Brain microvascular endothelial cell (primary cell): ENCODE measurements around the gene OTOS.

Source experiments
- DNase-seq: peaks from one replicate; pipeline ENCODE4 v3.0.0-alpha.2; 2020
- H3K27ac ChIP-seq: fragments of 250-450 bp; sonication (Bioruptor Pico); 2 replicates; pipeline ENCODE4 v1.5.1; 2020; ENCODE audit warnings: mild to moderate bottlenecking, moderate library complexity
- H3K27me3 ChIP-seq: fragments of 250-450 bp; sonication (Bioruptor Pico); replicated peaks from 2 replicates; pipeline ENCODE4 v1.5.1; 2020; ENCODE audit warnings: mild to moderate bottlenecking
- H3K36me3 ChIP-seq: fragments of 250-450 bp; sonication (Bioruptor Pico); replicated peaks from 2 replicates; pipeline ENCODE4 v1.5.1; 2020; ENCODE audit warnings: mild to moderate bottlenecking
- H3K4me3 ChIP-seq: 2 replicates; pipeline ENCODE4 v1.5.1; 2011; ENCODE audit warnings: low read depth, mild to moderate bottlenecking, control low read depth, low read length, moderate library complexity
- CTCF ChIP-seq: IDR thresholded peaks from 2 replicates; pipeline ENCODE4 v1.5.1; 2011; ENCODE audit warnings: low read depth, mild to moderate bottlenecking, moderate library complexity, low read length, control low read depth, inconsistent platforms; ENCODE audit errors: missing control alignments
- in situ Hi-C: cut with HindIII; loops from 2 replicates; pipeline ENCODE4 v1.10.0; 2017; ENCODE audit warnings: low sequenced_read_pairs, low pct_ligation_motif_present

Gene OTOS

DNA sequence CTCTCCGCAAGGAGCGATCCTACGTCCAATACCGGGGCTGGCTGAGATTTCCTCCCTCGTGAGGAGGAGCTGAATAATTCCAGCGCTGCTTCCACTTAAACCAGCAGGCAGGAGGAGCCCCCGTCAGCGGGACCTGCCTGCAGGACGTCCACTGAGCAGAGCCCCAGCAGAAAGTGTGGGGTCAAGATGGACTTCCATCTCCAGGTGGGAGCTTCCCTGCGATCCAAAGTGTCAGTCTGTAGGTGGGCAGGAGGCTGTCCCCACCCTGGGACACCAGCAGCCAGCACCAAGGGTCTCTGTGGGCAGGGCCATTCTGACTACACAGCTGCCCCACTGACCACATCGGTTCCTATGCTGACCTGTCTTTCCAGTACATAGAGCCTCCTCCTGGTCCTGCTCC lies 462 bp upstream of the OTOS start:
- no peak for DNase-seq
- in situ Hi-C loops: no loop called here
- no peak for TF ChIP-seq CTCF
- Histone ChIP-seq H3K27me3 (peaks cover 9% of the 10 kb centered on the region), H3K27ac (no peak overlapping the region), H3K36me3 (no peaks in the 10 kb centered on the region), H3K4me3 (no peak overlapping the region)

DNA sequence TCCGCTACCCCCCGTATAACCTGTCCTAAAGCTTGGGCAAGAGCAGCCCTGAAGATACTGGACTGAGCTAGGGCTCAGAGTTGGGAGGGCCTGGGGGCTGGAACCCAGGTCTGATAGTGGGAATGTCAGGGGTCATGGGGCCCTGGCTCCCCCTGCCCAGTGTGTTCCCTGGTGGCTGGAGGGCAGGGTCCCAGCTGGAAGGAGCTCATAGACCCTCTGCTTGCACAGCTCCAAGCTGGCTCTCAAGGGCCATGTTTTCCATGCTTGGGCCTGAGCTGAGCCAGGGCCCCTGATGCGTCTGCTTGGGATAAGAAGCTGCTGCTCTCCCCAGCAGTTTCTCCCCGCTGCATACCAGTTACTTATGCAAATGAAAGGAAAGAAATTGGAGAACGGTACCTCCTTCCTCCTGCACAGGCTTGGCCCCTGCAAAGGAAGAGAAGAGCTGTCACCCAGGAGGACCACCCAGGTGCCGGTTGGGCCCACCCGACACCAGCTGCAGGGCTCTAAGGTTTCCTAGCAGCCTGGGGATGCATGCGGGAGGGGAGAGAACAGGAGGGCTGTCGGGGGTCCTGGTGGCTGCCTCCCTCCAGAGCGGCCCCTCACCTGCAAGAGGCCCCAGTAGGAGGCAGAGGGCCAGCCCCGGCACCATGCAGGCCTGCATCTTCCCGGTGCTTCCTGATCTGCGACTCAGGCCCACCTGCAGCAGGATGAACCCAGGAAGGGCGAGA lies 628 bp downstream of the OTOS start:
- peaks cover 9% of the 10 kb centered on the region for H3K27me3 ChIP-seq
- in situ Hi-C loops: no loop called here
- no peak for TF ChIP-seq CTCF
- H3K27ac ChIP-seq: no peak overlapping the region
- DNase-seq: no peak
- no peak overlapping the region for H3K4me3 ChIP-seq
- no peaks in the 10 kb centered on the region for H3K36me3 ChIP-seq

DNA sequence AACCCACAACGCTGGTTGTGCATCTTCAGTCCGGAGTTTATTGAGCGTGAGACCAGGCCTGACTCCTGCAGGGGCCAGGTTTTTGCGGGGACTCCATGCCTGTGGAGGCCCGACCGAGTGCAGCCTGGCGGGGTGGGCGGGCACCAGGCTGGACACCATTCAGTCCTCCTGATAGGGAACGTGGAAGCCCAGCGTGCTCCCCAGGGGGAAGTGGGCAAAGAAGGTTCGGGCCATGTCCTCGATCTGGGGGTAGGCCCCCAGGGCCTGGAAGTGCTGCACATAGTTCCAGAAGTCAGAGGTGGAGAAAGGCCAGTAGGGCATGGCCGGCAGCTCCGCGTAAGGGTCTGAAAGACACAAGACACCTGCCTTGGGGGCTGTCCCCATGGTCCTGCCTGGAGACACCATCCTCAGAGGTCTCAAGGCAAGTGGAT lies 1.4 kb downstream of the OTOS start:
- Histone ChIP-seq H3K36me3 (no peaks in the 10 kb centered on the region), H3K27ac (no peak overlapping the region), H3K27me3 (peaks cover 9% of the 10 kb centered on the region), H3K4me3 (no peak overlapping the region)
- no peak for DNase-seq
- TF ChIP-seq CTCF: no peak
- in situ Hi-C loops: no loop called here

DNA sequence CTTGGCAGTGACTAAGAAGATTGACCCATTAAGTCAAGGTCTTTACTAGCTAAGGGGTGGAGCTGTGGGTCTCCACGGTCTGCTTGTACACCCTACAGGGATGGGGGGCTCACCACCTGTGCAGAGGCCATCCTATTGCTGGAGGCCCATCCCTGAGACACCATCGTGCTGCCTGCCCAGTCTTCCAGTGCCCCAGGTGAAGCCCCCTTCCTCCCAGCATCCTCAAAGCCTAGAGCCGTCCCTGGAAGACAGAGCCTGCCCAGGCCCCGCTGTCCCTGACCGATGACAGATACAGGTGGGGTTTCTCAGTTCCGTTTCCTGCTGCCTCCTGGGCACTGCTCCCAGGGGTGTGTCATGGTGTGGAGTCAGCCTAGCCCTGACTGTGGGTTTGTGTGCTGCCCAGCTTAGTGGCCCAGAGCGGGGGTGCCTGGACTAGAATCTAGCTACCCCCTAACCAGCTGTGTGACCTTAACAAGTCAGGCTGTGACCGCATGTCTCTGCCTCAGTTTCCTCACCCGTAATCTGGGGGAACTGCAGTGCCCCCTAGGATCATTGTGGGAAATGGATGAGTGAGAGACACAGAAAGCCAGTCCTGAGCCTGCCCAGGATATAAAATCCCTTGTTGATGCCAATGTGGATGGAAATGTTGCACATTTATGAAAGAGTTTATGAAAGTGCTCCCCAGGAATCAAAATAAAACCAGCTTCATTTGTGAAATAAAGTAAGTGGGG lies 2.0 kb downstream of the OTOS start:
- no peak overlapping the region for H3K27ac ChIP-seq
- DNase-seq: no peak
- in situ Hi-C loops: no loop called here
- peaks cover 9% of the 10 kb centered on the region for H3K27me3 ChIP-seq
- TF ChIP-seq CTCF: no peak
- H3K36me3 ChIP-seq: no peaks in the 10 kb centered on the region
- H3K4me3 ChIP-seq: no peak overlapping the region

DNA sequence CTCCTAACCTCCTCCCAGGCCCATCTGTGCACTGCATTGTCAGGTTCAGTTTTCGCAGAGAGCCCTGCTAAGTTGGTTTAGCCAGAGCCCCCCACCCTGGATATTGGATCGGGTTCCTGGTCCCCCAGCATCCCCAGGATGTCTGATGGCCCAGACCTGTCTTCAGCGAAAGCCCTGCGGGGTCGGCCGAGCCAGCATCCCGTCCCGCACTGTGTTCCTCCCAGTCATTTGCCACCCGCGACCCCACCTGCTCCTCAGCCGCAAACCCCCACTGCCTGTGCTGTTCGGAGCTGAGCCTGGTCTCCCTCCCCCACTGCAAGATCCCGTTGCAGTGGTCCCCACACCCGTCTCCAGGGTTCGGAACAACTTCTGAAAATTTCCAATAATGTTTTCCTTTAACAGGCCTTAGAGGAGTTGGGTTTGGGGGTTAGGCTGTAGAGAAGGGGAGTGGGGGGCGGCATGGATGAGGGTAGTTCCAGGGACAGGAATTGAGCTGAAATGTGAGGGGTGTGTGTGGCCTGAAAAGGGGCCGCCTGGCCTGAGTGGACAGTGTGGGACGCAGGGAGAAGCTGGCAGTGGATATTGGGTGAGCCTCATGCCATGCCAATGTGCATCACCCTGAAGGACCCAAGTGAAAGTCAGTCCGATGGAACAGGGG lies 2.7 kb downstream of the OTOS start:
- Histone ChIP-seq H3K27ac (no peak overlapping the region), H3K27me3 (peaks cover 9% of the 10 kb centered on the region), H3K4me3 (no peak overlapping the region), H3K36me3 (peaks cover 2% of the 10 kb centered on the region)
- no peak for TF ChIP-seq CTCF
- in situ Hi-C loops: no loop called here
- DNase-seq: no peak
